Suprapubic skin (tissue), 4 donors: ENCODE results near the gene MUC6.

Source experiments
- CTCF ChIP-seq, 2 donors: fragments of 200-600 bp in 1 of 2; fragments of 450-650 bp in 1 of 2; sonication (generic) in 1 of 2; IDR thresholded peaks; one replicate each; pipeline ENCODE4 v1.5.1; 2016 to 2019; ENCODE audit warnings: antibody characterized with exemption in 2 of 2, mild to moderate bottlenecking in 1 of 2, moderate library complexity in 1 of 2
- POLR2A ChIP-seq, 2 donors: fragments of 450-650 bp; IDR thresholded peaks; one replicate each; pipeline ENCODE4 v1.6.1; 2017; ENCODE audit warnings: antibody characterized with exemption in 2 of 2, mild to moderate bottlenecking in 2 of 2, moderate library complexity in 2 of 2
- POLR2AphosphoS5 ChIP-seq, 3 donors: sonication (generic); formaldehyde crosslinking; IDR thresholded peaks; one replicate each; pipeline ENCODE4 v1.6.1; 2017; ENCODE audit warnings: antibody characterized with exemption in 3 of 3

- TF ChIP-seq CTCF (IDR thresholded peaks at IDR 0.05) (no peak), POLR2A (IDR thresholded peaks at IDR 0.05) (no peak), POLR2AphosphoS5 (IDR thresholded peaks at IDR 0.05) (no peak)
Observed at GRCh38 chr11:1049911-1050580, 13.5 kb upstream of the MUC6 start.
